ENCODE measurements around the gene TYMP.

TYMP gene

DNA sequence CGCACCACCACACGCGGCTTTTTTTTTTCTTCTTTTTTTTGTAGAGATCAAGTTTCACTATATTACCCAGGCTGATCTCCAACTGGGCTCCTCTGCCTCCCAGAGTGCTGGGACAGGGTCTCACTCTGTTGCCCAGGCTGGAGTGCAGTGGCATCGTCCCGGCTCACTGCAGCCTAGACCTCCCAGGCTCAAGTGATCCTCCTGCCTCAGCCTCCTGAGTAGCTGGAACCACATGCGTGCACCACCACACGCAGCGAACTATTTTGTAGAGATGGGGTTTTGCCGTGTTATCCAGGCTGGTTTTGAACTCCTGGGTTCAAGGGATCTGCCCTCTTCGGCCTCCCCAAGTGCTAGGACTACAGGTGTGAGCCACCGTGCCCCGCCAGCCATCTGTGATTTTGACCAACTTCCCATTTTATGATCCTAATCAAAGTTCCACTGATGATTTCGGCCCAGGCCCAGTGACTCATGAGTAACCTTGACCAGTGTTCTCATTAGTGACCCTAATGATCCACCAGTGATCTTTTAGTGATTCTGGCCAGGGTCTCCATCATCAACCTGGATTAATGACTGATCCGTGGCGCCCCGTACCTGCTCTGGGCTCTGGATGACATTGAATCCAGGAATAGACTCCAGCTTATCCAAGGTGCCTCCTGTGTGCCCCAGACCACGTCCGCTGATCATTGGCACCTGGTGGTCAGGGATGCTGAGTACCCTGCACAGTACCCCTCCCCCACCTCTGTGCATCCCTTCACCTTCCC lies 1.7 kb downstream of the TYMP start:
- H3K9me3 ChIP-seq (ENCODE audit: control extremely low read depth in 1 of 5, control insufficient read depth in 4 of 5, insufficient read depth in 2 of 5, low read depth in 1 of 5, low read length in 4 of 5): no peaks in the 10 kb centered on the region
- peaks cover 0 to 12% (median 9%) of the 10 kb centered on the region in 4 experiments for H3K36me3 ChIP-seq (ENCODE audit: control insufficient read depth in 4 of 4, insufficient read depth in 4 of 4, low read length in 3 of 4)
- H3K4me1 ChIP-seq (ENCODE audit: control extremely low read depth in 1 of 4, control insufficient read depth in 4 of 4, insufficient read depth in 4 of 4, low read length in 3 of 4): peaks cover 2 to 79% (median 65%) of the 10 kb centered on the region in 4 experiments
- POLR2A ChIA-PET: interaction anchor here (0.7 to 3.4 kb wide), 2 partner anchors 10 to 12 kb away, joined by 3 to 41 read pairs; no protein-coding TSS in a partner anchor
- 91% methylated on average over 17 of the region's 18 CpGs for WGBS (ENCODE audit: insufficient coverage)
- no peak overlapping the region for H3K4me3 ChIP-seq (ENCODE audit: control insufficient read depth in 1 of 7, extremely low read depth in 1 of 7, insufficient read depth in 4 of 7, low read depth in 2 of 7, low read length in 6 of 7)
- DNase-seq: no peak
- H3K27ac ChIP-seq (ENCODE audit: insufficient read depth in 1 of 2, low read depth in 1 of 2, low read length in 2 of 2, poor library complexity in 1 of 2, severe bottlenecking in 2 of 2): no peak overlapping the region
- peaks cover 0 to 41% (median 3%) of the 10 kb centered on the region in 5 experiments for H3K27me3 ChIP-seq (replicated peaks in 2 of 5; ENCODE audit: control insufficient read depth in 4 of 5, insufficient read depth in 5 of 5, low read length in 4 of 5)
- CTCF ChIA-PET: interaction anchor here (0.6 to 5.6 kb wide), 7 partner anchors 11 to 92 kb away, joined by 3 to 53 read pairs (median 5); no protein-coding TSS in a partner anchor

DNA sequence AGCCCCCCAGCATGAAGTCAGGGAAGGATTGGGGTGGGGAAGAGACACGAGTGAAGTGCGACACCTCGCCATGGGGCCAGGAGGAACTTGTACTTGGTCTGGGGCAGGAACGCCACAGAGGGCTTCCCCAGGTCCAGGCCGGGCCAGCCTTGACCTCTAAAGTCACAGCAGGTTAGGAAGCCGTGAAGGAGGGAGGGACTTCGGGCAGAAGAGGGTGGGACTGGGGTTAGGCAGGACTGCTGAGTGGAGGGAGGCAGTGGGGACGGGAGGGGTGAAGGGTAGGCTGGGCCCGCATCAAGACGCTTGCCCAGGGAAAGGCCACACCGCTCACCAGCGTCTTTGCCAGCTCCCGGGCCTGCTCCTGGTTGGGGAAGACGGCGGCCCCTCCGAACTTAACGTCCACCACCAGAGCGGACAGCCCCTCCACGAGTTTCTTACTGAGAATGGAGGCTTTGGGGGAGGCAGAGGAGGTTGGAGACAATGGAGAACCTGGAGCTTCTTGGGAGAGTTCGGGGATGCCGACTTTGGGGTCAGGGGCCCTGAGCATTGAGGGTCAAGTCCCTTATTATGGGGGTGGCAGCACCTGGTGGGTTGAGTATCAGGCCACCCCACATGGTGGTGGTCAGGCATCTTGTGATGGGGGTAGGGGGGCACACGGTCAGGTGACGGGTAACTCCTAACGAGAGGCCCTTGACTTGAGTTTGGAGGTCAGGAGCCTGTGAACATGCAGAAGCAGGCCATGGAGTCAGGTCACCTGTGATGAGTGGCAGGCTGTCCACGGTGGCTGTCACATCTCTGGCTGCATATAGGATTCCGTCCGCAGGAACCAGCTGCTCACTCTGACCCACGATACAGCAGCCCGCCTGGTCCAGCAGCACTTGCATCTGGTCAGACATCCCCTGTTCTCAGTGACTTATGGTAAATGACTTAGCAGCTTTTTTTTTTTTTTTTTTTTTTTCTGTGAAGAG lies 2.7 kb downstream of the TYMP start:
- ChIA-PET CTCF (interaction anchor here (0.6 to 5.6 kb wide), 7 partner anchors 12 to 93 kb away, joined by 3 to 53 read pairs (median 6); partner anchors contain the start of genes KLHDC7B and SYCE3), POLR2A (interaction anchor here (1.1 to 3.4 kb wide), 2 partner anchors 13 to 19 kb away, joined by 9 to 41 read pairs; partner anchors contain the start of genes LMF2 and NCAPH2)
- H3K36me3 ChIP-seq (ENCODE audit: control insufficient read depth in 4 of 4, insufficient read depth in 4 of 4, low read length in 3 of 4): peaks cover 2 to 22% (median 13%) of the 10 kb centered on the region in 4 experiments
- peaks cover 0 to 32% (median 0%) of the 10 kb centered on the region in 5 experiments for H3K27me3 ChIP-seq (replicated peaks in 2 of 5; ENCODE audit: control insufficient read depth in 4 of 5, insufficient read depth in 5 of 5, low read length in 4 of 5)
- peaks cover 2 to 71% (median 61%) of the 10 kb centered on the region in 4 experiments for H3K4me1 ChIP-seq (ENCODE audit: control extremely low read depth in 1 of 4, control insufficient read depth in 4 of 4, insufficient read depth in 4 of 4, low read length in 3 of 4)
- no peaks in the 10 kb centered on the region for H3K9me3 ChIP-seq (ENCODE audit: control extremely low read depth in 1 of 5, control insufficient read depth in 4 of 5, insufficient read depth in 2 of 5, low read depth in 1 of 5, low read length in 4 of 5)
- 30% methylated on average over 16 of the region's 29 CpGs for WGBS (ENCODE audit: insufficient coverage)
- peak; percentile 23 to 66 (median 53) for DNase-seq
- peak overlapping the region; percentile 19 to 82 (median 71) for H3K4me3 ChIP-seq (ENCODE audit: control insufficient read depth in 1 of 7, extremely low read depth in 1 of 7, insufficient read depth in 4 of 7, low read depth in 2 of 7, low read length in 6 of 7)
- H3K27ac ChIP-seq (ENCODE audit: insufficient read depth in 1 of 2, low read depth in 1 of 2, low read length in 2 of 2, poor library complexity in 1 of 2, severe bottlenecking in 2 of 2): peak overlapping the region in 1 of 2 experiments; percentile 76

DNA sequence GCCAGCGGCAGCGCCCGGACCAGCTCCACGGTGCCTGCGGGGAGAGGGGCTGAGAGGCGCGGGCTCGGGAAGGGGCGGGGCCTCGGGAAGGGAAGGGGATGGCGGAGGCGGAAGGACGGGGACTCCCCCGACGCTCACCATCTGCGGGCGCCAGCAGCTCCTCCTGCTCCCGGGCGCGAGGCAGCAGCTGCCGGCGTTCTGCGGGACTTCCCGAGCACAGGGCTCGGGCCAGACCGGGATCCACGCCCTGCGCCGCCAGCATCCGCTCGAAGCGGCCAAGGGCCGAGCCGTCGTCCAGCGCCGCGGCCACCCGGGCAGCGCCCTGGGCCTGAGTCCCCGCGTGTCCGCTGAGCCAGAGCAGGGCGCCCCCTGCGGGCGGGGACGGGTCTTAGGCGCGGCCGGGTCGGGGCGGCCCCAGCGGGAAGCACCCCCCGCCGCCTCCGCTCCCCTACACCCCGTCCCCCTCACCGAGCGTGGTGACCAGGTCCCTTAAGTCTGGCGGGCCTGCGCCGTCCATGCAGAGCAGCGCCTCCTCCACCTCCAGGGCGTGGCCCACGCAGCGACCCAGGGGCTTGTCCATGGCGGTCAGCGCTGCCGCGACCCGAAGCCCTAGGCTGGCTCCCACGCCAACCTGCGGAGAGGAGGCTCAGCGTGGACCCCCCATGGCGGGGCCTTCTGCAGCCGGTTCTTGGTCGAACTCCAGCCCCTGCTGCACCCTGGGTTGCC lies 3.5 kb downstream of the TYMP start:
- peaks cover 2 to 65% (median 53%) of the 10 kb centered on the region in 4 experiments for H3K4me1 ChIP-seq (ENCODE audit: control extremely low read depth in 1 of 4, control insufficient read depth in 4 of 4, insufficient read depth in 4 of 4, low read length in 3 of 4)

DNA sequence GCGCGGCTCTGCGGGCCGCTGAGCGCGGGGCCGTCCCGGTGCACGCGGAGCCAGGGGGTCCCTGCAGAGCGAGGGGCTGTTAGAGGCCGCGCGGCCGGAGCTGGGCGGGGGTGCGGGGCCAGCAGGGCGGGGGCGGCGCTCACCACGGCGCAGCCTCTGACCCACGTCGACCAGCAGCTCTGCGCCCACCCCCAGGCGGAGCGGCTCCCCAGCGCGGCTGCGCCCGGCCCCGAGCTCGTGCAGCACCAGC lies 4.0 kb downstream of the TYMP start:
- H3K4me3 ChIP-seq (ENCODE audit: control insufficient read depth in 1 of 7, extremely low read depth in 1 of 7, insufficient read depth in 4 of 7, low read depth in 2 of 7, low read length in 6 of 7): peak overlapping the region; percentile 65 to 82 (median 77)
- ChIA-PET CTCF (interaction anchor here (0.6 to 5.6 kb wide), 28 partner anchors 8 to 288 kb away, joined by 3 to 53 read pairs (median 4); partner anchors contain the start of genes ARSA, CPT1B, KLHDC7B and LMF2), POLR2A (interaction anchor here (0.6 to 3.4 kb wide), 12 partner anchors 14 to 282 kb away, joined by 3 to 41 read pairs (median 4); partner anchors contain the start of genes SHANK3, SYCE3 and TUBGCP6)
- no peaks in the 10 kb centered on the region for H3K9me3 ChIP-seq (ENCODE audit: control extremely low read depth in 1 of 5, control insufficient read depth in 4 of 5, insufficient read depth in 2 of 5, low read depth in 1 of 5, low read length in 4 of 5)
- peaks cover 0 to 19% (median 0%) of the 10 kb centered on the region in 5 experiments for H3K27me3 ChIP-seq (replicated peaks in 2 of 5; ENCODE audit: control insufficient read depth in 4 of 5, insufficient read depth in 5 of 5, low read length in 4 of 5)
- H3K4me1 ChIP-seq (ENCODE audit: control extremely low read depth in 1 of 4, control insufficient read depth in 4 of 4, insufficient read depth in 4 of 4, low read length in 3 of 4): peaks cover 2 to 60% (median 48%) of the 10 kb centered on the region in 4 experiments
- DNase-seq: no peak
- WGBS (ENCODE audit: insufficient coverage): 0% methylated on average over 25 of the region's 33 CpGs
- peak overlapping the region in 1 of 2 experiments; percentile 76 for H3K27ac ChIP-seq (ENCODE audit: insufficient read depth in 1 of 2, low read depth in 1 of 2, low read length in 2 of 2, poor library complexity in 1 of 2, severe bottlenecking in 2 of 2)
- peaks cover 2 to 35% (median 27%) of the 10 kb centered on the region in 4 experiments for H3K36me3 ChIP-seq (ENCODE audit: control insufficient read depth in 4 of 4, insufficient read depth in 4 of 4, low read length in 3 of 4)

More for the DNA sequence above, 3.5 kb downstream of the TYMP start:
- H3K27me3 ChIP-seq (replicated peaks in 2 of 5; ENCODE audit: control insufficient read depth in 4 of 5, insufficient read depth in 5 of 5, low read length in 4 of 5): peaks cover 0 to 24% (median 0%) of the 10 kb centered on the region in 5 experiments
- peaks cover 2 to 30% (median 22%) of the 10 kb centered on the region in 4 experiments for H3K36me3 ChIP-seq (ENCODE audit: control insufficient read depth in 4 of 4, insufficient read depth in 4 of 4, low read length in 3 of 4)
- peak overlapping the region in 1 of 2 experiments; percentile 76 for H3K27ac ChIP-seq (ENCODE audit: insufficient read depth in 1 of 2, low read depth in 1 of 2, low read length in 2 of 2, poor library complexity in 1 of 2, severe bottlenecking in 2 of 2)
- no peaks in the 10 kb centered on the region for H3K9me3 ChIP-seq (ENCODE audit: control extremely low read depth in 1 of 5, control insufficient read depth in 4 of 5, insufficient read depth in 2 of 5, low read depth in 1 of 5, low read length in 4 of 5)
- peak overlapping the region; percentile 65 to 82 (median 77) for H3K4me3 ChIP-seq (ENCODE audit: control insufficient read depth in 1 of 7, extremely low read depth in 1 of 7, insufficient read depth in 4 of 7, low read depth in 2 of 7, low read length in 6 of 7)
- WGBS (ENCODE audit: insufficient coverage): under 1% methylated on average over 64 of the region's 77 CpGs
- ChIA-PET POLR2A (interaction anchor here (0.6 to 3.4 kb wide), 10 partner anchors 14 to 282 kb away, joined by 3 to 41 read pairs (median 6); partner anchors contain the start of genes LMF2, NCAPH2, SHANK3 and SYCE3), CTCF (interaction anchor here (0.6 to 5.6 kb wide), 28 partner anchors 8 to 285 kb away, joined by 3 to 53 read pairs (median 4); partner anchors contain the start of genes ARSA, CPT1B, KLHDC7B and LMF2)
- peak; percentile 82 to 93 (median 91) for DNase-seq

DNA sequence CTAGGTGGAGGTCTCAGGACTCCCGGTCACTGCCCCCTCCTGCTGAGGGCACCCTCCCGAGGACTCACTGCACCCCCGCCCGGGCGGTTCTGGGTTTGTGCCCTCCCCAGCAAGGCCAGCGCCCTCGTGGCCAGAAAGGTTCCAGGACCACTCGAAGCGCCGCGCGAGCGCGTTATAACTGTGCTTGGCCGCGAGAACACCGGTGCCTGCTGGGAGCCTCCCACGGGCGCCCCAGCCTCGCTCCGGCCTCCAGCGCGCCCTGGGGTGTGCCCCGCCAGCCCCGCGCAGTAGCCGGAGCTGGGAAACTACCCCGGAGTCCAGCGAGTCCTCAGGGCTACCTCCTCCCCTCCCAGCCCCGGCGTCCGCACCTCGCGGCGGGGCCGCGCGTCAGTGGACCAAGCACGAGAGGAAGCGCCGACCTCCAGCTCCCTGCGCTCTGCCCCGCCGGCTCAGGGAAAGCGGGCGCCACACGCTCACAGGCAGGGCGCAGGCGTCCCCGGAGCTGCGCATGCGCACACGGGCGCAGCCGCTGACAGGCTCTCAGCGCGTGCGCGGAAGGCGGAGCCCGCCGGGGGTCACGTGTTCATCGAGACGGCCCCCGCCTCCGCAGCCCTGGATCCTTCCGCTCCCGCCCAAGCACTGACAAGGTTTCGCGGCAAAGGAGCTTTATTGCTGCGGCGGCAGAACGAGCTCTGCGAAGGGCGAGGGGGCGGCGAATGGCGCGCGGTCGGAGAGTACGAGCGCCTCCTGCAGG lies 4.5 kb downstream of the TYMP start, which contains the start of gene SCO2:
TSS of gene SCO2 (minus strand) at position 495 of the 754 bp plus-strand sequence. CDS start 1,187 bp downstream, outside the sequence.
- under 1% methylated on average over 54 of the region's 84 CpGs for WGBS (ENCODE audit: insufficient coverage)
- CTCF ChIA-PET: interaction anchor here (0.6 to 5.6 kb wide), 30 partner anchors 9 to 288 kb away, joined by 3 to 53 read pairs (median 4); partner anchors contain the start of genes ARSA, CPT1B, KLHDC7B and LMF2
- H3K9me3 ChIP-seq (ENCODE audit: control extremely low read depth in 1 of 5, control insufficient read depth in 4 of 5, insufficient read depth in 2 of 5, low read depth in 1 of 5, low read length in 4 of 5): no peaks in the 10 kb centered on the region
- H3K27ac ChIP-seq (ENCODE audit: insufficient read depth in 1 of 2, low read depth in 1 of 2, low read length in 2 of 2, poor library complexity in 1 of 2, severe bottlenecking in 2 of 2): peak within 1 kb of the TSS; percentile 25 to 76
- H3K4me1 ChIP-seq (ENCODE audit: control extremely low read depth in 1 of 4, control insufficient read depth in 4 of 4, insufficient read depth in 4 of 4, low read length in 3 of 4): peaks cover 2 to 55% (median 43%) of the 10 kb centered on the region in 4 experiments
- POLR2A ChIA-PET: interaction anchor here (0.6 to 3.4 kb wide), 12 partner anchors 15 to 281 kb away, joined by 3 to 41 read pairs (median 5); partner anchors contain the start of genes LMF2, NCAPH2, SHANK3 and SYCE3
- H3K36me3 ChIP-seq (ENCODE audit: control insufficient read depth in 4 of 4, insufficient read depth in 4 of 4, low read length in 3 of 4): peaks cover 2 to 36% (median 28%) of the 10 kb centered on the region in 4 experiments
- peak; percentile 97 to 98 (median 98) for DNase-seq
- H3K27me3 ChIP-seq (replicated peaks in 2 of 5; ENCODE audit: control insufficient read depth in 4 of 5, insufficient read depth in 5 of 5, low read length in 4 of 5): peaks cover 0 to 15% (median 0%) of the 10 kb centered on the region in 5 experiments
- H3K4me3 ChIP-seq (ENCODE audit: control insufficient read depth in 1 of 7, extremely low read depth in 1 of 7, insufficient read depth in 4 of 7, low read depth in 2 of 7, low read length in 6 of 7): peak within 1 kb of the TSS; percentile 65 to 82 (median 77)
